ENCODE data around the gene DNAJC5G. TPM values are rescaled to one million over a fixed set of nuclear protein-coding genes. Genes with fewer than 3 reads are reported as not detected.
A peak's percentile ranks its signal among the peaks of the same experiment; 100 is the strongest.

DNAJC5G gene
- total RNA-seq, 4 donors from 2014 or later = 0.33 to 2.1 (median 1.1) TPM; not detected in 1

GRCh38 chr2:27320958-27321543 is 45.8 kb downstream of the DNAJC5G start:
- intact Hi-C loops (cut with DNase I) = loop anchor here (5.0 kb wide), 1 partner anchor 36 kb away; the partner anchor contains the start of gene GTF3C2
- DNase-seq = peak; percentile 91 to 93
- H3K36me3 ChIP-seq = peaks cover 0 to under 1% of the 10 kb centered on the region in 2 donors
- WGBS, 2 donors = 28 to 38% methylated on average over 7 to 8 of the region's 8 CpGs
- no peak overlapping the region for H3K4me3 ChIP-seq (replicated peaks in 1 of 3)
- H3K4me1 ChIP-seq = peaks cover 11 to 25% of the 10 kb centered on the region in 2 donors
- no peaks in the 10 kb centered on the region for H3K9me3 ChIP-seq
- H3K27me3 ChIP-seq = no peaks in the 10 kb centered on the region
- peak; percentile 10 to 59 (median 35) for TF ChIP-seq CTCF (IDR thresholded peaks at IDR 0.05)
- peak in 1 of 2 donors; percentile 45 for TF ChIP-seq POLR2A (IDR thresholded peaks at IDR 0.05)
- peak overlapping the region; percentile 13 to 94 (median 46) for H3K27ac ChIP-seq

GRCh38 chr2:27322301-27322765 is 47.1 kb downstream of the DNAJC5G start:
- Histone ChIP-seq H3K27ac (peak overlapping the region; percentile 77 to 94 (median 89)), H3K4me3 (replicated peaks in 1 of 3) (peak overlapping the region; percentile 53 to 81 (median 60)), H3K9me3 (no peaks in the 10 kb centered on the region), H3K36me3 (peaks cover 6 to 10% of the 10 kb centered on the region in 2 donors), H3K4me1 (peaks cover 11 to 25% of the 10 kb centered on the region in 2 donors), H3K27me3 (no peaks in the 10 kb centered on the region)
- no peak for TF ChIP-seq POLR2A (IDR thresholded peaks at IDR 0.05)
- intact Hi-C loops (cut with DNase I) = loop anchor here (5.0 kb wide), 1 partner anchor 35 kb away; the partner anchor contains the start of gene GTF3C2
- peak; percentile 80 to 88 for DNase-seq
- 1 to 3% methylated on average over 7 to 10 of the region's 10 CpGs for WGBS, 2 donors

GRCh38 chr2:27322766-27323595 is 47.7 kb downstream of the DNAJC5G start, which contains the start of gene MPV17:
Gene MPV17 (minus strand): TSS chr2:27323097. CDS start chr2:27322517, 580 bp downstream.
- 0 to 1% methylated on average over 27 to 35 of the region's 39 CpGs for WGBS, 2 donors
- intact Hi-C loops (cut with DNase I) = loop anchor here (5.0 kb wide), 1 partner anchor 34 kb away; the partner anchor contains the start of gene GTF3C2

GRCh38 chr2:27323596-27324285 is 48.5 kb downstream of the DNAJC5G start:
- 15 to 16% methylated on average over 5 of the region's 5 CpGs for WGBS, 2 donors
- intact Hi-C loops (cut with DNase I) = loop anchor here (5.0 kb wide), 1 partner anchor 34 kb away; the partner anchor contains the start of gene GTF3C2
- DNase-seq = peak in 1 of 2 donors; percentile 6

More at GRCh38 chr2:27322766-27323595, 47.7 kb downstream of the DNAJC5G start, which contains the start of gene MPV17:
- Histone ChIP-seq H3K27me3 (no peaks in the 10 kb centered on the region), H3K9me3 (no peaks in the 10 kb centered on the region), H3K36me3 (peaks cover 10 to 14% of the 10 kb centered on the region in 2 donors), H3K4me1 (peaks cover 11 to 25% of the 10 kb centered on the region in 2 donors), H3K27ac (peak within 1 kb of the TSS; percentile 77 to 94 (median 89)), H3K4me3 (replicated peaks in 1 of 3) (peak within 1 kb of the TSS; percentile 53 to 81 (median 60))
- DNase-seq = peak; percentile 94 to 95
- TF ChIP-seq CTCF (IDR thresholded peaks at IDR 0.05) (no peak), POLR2A (IDR thresholded peaks at IDR 0.05) (peak; percentile 79 to 95)

More at GRCh38 chr2:27323596-27324285, 48.5 kb downstream of the DNAJC5G start:
- Histone ChIP-seq H3K27ac (peak overlapping the region; percentile 77 to 94 (median 89)), H3K36me3 (peaks cover 14 to 21% of the 10 kb centered on the region in 2 donors), H3K4me1 (peaks cover 11 to 25% of the 10 kb centered on the region in 2 donors), H3K9me3 (no peaks in the 10 kb centered on the region), H3K27me3 (no peaks in the 10 kb centered on the region), H3K4me3 (replicated peaks in 1 of 3) (peak overlapping the region; percentile 53 to 81 (median 60))
- TF ChIP-seq POLR2A (IDR thresholded peaks at IDR 0.05) (no peak), CTCF (IDR thresholded peaks at IDR 0.05) (no peak)

Measured in thyroid gland (tissue), 4 donors.